Measurements from ENCODE around the gene RHOD.

Gene RHOD

DNA sequence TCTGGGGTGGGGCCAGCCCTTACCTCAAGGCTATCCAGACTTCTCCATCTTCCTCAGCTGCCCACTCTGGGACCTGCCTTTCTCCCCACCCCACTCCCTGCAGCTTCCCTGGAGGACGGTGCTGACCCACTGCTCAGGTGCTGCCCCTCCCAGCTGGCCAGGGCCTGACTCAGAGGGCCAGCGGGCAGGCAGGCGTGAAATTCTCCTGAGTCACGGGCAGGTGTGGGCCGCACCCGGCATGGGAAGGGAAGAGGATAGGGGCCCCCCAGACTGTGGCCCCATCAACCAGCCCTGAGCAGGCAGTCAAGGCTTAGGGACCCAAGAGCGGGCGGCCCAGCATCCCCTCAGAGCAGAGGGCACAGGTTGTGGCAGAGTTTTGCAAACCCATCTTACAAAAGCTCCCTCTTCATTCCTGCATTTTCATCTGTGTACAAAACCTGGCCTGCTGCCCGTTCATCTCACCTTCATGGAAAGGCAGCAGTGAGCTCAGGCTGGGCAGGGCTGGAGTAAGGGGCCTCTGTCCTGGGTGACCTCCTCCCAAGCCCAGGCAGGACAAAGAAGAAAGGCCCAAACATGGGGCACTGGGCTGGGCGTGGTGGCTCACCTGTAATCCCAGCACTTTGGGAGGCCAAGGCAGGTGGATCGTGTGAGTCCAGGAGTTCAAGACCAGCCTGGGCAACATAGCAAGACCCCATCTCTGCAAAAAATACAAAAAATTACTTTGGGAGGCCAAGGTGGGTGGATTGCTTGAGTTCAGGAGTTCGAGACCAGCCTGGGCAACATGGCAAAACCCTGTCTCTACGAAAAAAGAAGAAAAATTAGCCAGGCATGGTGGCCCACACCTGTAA is 6.1 kb downstream of the RHOD start:
- DNase-seq (ENCODE audit: low spot score), result no peak

DNA sequence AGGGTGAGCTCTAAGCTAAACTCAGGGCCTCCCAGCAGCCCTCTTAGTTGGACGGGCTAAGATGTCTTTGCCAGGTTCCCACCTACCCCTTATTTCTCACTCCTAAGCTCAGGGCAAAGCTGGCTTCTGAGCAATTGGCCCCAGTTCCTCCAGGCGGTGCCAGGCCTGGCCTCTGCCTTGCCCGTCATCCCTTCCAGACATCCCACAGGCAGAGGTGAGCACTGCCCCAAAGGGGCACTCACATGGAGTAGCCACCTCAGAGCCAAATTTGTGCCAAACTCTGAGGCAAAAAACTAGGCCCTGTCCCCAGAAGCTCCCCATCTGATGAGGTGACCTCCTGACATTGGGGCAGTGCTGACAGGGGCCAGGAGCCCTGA is 9.7 kb downstream of the RHOD start:
- DNase-seq (ENCODE audit: low spot score), result no peak

DNA sequence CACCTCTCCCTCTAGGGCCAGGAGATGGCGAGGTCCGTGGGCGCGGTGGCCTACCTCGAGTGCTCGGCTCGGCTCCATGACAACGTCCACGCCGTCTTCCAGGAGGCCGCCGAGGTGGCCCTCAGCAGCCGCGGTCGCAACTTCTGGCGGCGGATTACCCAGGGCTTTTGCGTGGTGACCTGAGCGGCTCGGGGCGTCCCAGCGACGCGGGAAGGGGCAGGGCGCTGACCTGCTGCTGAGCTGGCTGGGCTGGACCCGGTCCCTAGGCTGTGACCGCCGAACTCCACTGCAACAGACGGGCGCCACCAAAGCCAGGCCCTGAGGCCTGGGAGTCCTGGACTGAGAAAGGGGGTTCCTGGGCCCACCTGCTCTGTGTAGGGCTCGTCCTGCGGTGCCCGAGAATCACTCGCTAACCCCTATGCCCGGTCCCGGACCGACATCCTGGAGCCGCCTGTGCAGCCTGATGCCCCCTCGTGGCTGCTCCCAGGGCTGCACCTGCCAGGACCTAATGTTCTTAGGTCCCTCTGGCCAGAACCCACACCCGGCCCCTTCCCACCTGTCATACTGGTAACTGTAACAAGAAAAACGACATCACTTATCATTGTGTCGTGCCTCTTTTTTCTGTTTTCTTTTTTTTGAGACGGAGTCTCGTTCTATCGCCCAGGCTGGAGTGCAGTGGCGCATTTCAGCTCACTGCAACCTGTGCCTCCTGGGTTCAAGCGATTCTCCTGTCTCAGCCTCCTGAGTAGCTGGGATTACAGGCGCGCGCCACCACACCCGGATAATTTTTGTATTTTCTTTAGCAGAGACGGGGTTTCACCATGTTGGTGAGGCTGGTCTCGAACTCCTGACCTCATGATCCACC is 15.0 kb downstream of the RHOD start:
- peak; percentile 93 for DNase-seq (ENCODE audit: low spot score)

DNA sequence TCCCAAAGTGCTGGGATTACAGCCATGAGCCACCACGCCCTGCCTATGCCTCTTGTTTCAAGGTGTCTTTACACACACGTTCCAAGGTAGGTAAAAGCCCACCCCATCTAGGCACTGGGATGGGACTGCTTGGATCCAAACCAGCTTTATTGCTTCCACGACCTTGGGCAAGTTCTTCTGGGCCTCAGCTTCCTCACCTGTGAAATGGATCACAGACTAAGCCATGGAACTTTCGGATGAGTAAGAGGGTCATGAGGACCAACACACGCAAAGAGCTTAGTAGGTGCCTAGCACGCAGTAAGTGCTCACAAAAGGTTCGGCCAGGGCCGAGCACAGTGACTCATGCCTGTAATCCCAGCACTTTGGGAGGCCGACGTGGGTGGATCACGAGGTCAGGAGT is 15.6 kb downstream of the RHOD start:
- no peak for DNase-seq (ENCODE audit: low spot score)

DNA sequence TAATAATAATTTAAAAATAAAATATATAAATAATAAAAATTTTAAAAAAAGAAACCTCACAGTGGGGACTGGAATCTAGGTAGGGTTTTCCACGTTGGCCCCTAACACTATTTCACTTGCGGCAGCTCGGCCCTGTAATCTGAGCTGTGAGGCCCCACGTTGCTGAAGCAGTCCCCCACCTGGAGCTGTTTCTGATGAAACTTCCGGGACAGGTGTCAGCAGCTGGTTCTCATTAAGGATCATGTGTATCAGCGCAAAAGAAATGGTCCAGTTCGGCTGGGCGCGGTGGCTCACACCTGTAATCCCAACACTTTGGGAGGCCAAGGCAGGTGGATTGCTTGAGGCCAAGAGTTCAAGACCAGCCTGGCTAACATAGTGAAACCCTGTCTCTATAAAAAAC is 17.3 kb downstream of the RHOD start:
- DNase-seq (ENCODE audit: low spot score), result no peak

DNA sequence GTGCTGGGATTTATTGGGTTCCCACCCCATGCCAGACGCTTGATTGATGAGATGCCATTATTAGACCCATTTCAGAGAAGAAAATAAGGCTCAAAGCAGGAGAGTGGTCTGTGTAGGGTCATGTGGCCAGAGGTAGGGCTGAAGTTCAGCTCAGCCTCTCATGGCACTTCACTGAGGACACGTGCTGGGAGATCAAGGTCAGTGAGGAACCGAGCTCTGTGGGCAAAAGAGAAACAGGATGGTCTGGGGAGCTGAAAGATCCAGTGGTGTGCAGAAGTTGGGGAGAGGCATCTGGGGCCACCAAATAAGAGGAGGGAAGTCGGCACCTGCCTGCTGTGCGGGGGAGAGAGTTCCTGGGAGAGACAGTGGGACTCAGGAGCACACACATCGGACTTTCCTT is 19.6 kb downstream of the RHOD start:
- DNase-seq (ENCODE audit: low spot score), result no peak

DNA sequence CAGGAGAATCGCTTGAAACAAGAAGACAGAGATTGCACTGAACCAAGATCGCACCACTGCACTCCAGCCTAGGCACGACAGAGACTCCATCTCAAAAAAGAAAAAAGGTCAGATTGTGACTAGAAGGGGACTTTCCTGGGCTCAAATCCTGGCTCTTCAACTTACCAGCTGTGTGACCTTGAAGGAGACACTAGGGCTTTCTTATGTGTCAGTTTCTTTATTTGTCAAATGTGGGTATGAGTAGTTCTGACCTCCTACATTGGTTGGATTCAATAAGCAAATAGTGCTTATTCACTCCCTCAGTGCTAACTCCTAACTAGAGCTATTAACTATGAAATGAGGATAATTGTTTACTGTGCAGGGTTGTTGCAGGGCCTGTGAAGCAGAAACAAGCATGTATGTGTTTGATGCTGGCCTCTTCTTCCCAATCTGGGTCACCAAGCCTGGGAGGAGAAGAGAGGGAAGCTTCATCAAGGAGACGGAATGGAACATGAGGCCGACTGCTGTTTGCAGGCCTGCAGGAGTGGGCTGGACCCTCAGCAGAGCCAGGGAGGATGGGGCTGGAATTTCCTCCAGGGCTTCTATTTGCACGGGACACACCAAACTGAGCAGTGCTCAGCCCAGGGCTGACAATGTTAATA is 22.5 kb downstream of the RHOD start:
- no peak for DNase-seq (ENCODE audit: low spot score)

DNA sequence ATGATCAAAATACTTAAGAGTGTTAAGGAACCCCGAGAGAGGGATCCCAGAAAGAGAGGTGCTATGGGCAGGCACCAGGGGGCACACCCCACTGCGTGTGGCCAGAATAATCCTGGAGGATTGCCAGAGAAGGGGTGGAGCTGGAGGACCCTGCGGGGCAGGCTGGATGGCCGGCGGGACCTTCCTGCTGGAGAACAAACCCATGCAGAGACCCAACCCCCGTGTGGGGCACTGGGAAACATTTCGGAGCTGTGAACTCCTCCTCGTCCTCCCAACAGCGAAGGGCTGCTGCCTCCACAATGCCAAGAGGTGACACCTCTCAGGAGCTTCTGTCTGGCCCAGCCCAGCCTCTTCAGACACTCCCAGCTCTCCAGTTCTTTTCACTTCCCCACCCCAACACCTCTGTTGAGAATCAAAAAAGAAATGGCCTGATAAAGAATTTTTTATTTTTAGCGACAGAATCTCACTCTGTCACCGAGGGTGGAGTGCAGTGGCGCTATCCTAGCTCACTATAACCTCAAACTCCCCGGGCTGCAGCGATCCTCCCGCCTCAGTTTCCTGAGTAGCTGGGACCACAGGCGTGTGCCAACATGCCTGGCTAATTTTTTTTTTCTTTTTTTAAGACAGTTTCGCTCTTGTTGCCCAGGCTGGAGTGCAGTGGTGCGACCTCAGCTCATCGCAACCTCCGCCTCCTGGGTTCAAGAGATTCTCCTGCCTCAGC is 25.6 kb downstream of the RHOD start:
- no peak for DNase-seq (ENCODE audit: low spot score)

DNA sequence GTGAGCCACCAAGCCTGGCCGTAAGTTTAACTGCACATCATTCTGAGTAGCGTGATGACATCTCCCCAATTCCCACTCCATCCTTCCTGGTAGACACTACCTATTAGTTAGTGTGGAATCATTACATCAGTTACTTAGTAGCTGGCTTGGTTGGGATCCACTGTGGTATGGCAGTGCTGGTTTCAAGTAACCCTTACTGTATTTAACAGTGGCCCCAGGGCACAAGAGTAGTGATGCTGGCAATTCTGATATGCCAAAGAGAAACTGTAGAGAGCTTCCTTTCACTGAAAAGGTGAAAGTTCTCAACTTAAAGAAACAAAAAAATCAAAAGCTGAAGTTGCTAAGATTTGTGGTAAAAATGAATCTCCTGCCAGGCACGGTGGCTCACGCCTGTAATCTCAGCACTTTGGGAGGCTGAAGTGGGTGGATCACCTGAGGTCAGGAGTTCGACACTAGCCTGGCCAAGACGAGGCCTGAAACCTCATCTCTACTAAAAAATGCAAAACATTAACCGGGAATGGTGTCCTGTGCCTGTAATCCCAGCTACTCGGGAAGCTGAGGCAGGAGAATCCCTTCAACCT is 27.2 kb downstream of the RHOD start:
- no peak for DNase-seq (ENCODE audit: low spot score)

DNA sequence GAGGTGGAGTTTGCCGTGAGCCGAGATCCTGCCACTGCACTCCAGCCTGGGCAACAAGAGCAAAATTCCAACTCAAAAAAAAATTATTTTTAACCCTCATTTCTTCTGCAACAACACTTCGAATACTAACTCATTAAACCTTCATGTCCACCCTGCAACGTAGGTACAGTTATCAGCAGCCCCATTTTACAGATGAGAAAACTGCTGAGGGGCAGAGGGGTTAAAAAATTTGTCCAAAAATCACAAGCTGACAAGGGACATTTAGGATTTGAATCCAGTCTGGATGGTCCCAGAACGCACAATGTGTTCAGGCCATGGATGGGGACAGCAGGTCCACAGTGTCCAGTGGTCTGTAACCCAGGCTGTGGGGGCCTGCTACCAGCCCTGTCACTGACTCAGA is 29.0 kb downstream of the RHOD start:
- no peak for DNase-seq (ENCODE audit: low spot score)

DNA sequence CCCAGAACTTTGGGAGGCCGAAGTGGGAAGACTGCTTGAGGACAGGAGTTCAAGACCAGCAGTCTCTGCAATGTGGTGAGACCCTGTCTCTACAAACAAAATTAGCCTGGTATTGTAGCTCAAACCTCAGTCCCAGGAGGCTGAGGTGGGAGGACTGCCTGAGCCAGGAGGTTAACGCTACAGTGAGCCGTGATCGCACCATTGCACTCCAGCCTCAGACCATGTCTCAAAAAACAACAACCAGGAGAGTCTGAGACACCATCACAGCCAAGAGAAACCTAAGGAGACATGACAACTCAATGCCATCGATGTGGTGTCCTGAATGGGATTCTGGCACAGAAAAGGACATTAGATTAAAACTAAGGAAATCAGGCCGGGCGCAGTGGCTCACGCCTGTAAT is 34.1 kb downstream of the RHOD start:
- no peak for DNase-seq (ENCODE audit: low spot score)

DNA sequence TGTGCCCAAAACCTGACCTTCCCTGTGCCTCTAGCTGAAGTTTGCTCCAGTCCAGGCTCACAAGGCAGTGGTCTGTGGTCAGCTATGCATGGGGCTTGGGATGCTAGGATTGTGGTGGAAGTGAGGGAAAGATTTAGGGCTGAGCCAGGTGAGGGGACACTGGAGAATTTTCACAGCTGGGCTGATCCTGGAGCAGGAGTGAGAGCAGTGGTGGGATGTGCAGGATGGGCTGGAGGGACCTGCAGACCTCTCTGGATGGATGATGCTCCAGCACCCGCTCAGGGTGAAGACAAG is 38.5 kb downstream of the RHOD start:
- no peak for DNase-seq (ENCODE audit: low spot score)

DNA sequence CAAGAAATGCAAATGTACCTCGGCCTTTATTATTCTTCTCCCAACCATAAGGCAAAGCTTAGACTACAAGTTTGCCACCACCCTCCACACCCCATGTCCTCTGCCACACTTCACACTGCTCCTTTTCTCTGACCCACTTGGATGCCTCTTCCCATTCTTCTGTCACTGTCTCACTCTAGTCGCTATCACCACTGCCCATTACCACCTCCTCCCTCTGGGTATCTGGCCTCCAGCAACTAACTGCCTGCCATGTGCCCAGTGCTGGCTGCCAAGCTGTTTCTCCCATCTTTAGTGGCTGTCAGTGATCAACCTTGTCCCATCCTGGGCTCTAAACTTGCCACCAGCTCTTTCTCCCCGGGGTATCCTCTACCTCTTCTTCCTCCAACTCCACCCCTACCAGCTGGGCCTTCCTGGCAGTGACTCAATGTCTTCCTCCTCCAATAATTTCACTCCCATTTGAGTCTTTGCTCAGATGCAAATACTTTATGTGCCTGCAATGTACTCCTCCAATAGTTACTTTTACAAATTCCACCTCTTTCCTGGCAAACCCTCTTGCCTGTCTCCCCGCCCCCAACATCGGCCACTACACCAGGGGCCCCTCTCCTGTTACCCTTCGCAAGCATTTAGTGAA is 42.3 kb downstream of the RHOD start:
- DNase-seq (ENCODE audit: low spot score), result no peak

DNA sequence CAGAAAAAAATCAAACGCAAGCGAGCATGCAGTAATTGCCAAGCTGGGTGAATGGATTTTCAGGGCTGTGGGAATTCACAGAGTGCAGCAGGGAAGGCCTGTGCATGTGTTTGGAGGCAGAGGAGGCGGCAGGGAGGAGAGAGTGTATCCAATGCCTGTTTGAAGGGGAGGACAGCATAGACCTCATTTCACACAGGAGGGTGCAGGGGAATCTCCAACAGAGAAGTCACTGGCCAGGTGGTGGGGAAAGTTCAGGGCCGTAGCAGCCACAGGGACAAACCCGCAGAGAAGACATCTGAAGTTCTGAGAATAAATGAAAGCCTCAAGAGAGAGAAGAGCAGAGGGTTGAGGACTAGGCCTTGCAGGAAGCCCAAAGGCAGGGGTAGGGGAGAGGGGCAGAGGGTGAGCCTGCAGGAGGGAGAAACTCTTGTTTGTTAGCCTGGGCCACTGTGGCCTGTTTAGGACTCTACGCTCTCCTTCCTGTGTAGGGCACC is 43.2 kb downstream of the RHOD start:
- no peak for DNase-seq (ENCODE audit: low spot score)

DNA sequence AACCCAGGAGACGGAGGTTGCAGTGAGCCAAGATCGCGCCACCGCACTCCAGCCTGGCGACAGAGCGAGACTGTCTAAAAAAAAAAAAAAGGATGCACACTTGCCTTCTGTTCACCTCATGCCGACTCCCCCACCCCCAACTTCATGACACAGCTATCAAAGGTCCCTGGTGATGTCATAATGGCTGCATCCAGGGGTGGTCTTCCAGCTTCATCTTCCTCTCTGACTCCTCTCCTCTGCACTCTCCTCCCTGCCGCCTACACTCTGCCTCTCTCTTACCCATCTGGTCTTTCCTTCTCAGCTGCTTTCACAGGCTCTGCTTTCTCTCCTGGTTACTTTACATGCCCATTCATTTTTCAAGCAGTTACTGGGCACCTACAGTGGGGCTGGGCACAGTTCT is 46.0 kb downstream of the RHOD start:
- DNase-seq (ENCODE audit: low spot score), result no peak

DNA sequence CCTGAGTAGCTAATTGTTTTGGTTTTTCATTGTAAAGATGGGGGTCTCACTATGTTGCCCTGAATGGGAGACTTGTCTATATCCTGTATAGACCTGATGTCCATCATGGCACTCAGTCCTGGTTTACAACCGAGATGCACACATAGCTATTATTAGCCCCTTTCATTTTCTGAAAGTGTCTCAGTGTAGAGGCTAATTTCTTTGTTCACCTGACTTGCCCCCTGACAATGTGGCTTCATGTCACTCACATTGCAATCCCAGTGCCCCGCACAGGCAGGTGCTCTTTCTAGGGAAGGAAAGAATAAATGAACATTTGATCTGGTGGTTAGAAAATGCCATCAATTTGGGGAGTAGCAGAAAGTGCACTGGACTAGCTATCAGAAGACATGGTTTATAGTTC is 49.3 kb downstream of the RHOD start:
- no peak for DNase-seq (ENCODE audit: low spot score)

DNA sequence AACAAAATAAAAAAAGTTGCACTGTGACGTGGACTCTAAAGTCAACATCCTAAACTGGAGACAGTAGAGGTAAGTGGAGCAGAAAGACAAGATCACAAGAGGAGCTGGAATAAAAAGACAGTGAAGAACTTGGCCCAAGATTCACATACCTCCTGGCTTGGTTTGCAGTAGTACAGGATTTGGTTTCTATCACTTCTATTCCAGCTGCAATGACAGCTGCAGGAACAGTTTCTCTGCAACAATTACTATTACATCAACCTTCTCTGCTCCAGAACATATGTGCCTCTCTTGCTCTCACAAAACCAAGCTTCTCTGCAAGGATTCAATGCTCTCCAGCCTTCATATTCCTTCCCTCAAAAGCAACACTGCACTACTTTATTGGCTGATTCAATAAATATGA is 54.6 kb downstream of the RHOD start:
- DNase-seq (ENCODE audit: low spot score), result no peak

DNA sequence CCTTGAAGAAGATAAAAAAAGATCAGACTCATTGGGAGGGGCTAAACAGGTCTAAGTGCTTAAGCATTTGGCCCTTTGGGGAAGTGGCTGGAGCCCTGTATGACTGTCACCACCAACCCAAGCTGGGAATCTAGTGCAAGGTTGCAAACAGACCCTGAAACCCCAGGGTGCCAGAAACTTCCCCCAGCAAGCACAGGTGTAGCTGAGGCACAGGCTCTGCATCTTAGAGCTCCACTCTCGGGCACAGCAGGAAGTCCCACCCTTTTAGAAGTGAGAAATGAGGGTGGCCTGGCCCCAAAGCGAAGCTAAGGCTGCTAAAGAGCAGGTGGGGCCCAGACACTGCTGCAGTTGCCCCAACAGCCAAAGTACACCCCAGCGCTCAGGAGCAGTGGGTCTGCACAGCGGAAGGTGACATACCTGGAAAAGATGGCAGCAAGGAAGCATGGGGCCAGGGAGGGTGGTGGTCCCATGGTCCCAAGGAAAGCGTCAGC is 56.6 kb downstream of the RHOD start:
- DNase-seq (ENCODE audit: low spot score), result no peak

DNA sequence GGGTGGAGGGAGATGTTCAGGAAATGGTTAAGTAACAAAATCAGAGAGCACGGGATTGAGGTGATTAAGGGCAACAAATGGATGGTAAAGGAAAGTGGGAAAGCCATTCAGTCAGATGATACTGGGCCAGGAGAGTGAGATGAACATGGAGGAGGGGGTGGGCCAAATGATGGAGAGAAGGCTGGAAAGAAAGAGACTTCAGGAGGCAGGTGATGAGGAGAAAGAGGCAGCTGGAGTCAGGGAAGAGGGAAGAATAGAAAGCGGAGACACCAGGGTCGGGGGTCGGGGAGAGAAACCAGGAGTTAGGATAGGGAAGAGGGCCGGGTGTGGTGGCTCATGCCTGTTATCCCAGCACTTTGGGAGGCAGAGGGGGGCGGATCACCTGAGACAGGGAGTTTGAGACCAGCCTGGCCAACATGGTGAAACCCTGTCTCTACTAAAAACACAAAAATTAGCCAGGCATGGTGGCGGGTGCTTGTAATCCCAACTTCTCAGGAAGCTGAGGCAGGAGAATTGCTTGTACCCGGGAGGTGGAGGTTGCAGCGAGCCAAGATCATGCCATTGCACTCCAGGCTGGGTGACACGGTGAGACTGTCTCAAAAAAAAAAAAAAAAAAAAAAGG is 57.7 kb downstream of the RHOD start:
- DNase-seq (ENCODE audit: low spot score), result no peak

DNA sequence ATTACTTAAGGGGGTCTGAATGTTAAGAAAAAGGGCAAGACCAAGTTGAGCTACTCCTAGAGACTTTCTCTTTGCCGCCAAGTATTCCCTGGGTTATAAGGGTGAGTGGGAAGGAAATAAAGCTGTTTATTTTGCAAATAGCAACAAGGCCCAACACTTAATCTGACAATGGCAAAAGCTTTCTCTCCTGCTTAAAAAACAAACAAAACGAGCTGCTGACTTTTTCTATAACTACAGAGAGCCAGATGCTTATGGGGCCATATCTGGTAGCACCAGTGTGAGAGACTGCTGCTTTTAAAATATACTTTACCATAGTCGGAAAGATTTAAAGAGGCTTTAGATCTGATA is 60.1 kb downstream of the RHOD start:
- DNase-seq (ENCODE audit: low spot score), result no peak

DNA sequence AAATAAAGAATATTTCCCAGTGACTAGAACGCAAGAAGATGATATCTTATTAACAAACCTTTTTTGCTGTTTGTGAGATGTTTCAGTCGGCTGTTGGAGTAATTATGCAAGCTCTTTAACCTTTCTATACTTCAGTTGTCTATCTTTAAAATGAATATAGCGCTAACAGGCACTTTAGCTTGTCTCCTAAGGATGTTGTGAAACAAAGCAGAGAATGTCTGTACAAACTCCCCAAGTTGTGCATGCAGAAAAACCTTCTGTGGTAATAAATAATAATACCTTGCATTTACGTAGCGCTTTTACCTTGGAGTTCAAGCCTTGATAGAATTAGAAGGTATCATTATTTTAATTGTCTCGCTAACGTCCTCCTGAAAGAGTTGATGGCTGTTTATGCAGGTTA is 60.5 kb downstream of the RHOD start:
- no peak for DNase-seq (ENCODE audit: low spot score)
